T-cell (primary cell): Measurements from ENCODE around the gene HNRNPA2B1. TPM values are rescaled to one million over a fixed set of nuclear protein-coding genes. Genes with fewer than 3 reads are reported as not detected.

Experiments
- ATAC-seq, 4 experiments: fragments of 200-7000 bp in 3 of 4; fragments of 150-1000 bp in 1 of 4; cut with Tn5 transposase; replicated peaks in 1 of 4; 1 replicate in 3 of 4; 2 replicates in 1 of 4; pipeline ENCODE4 v1.10.0; 2021; ENCODE audit warnings: moderate library complexity in 3 of 4, mild to moderate bottlenecking in 2 of 4, moderate number of reproducible peaks in 1 of 4
- CTCF ChIA-PET, 2 donors: fragments of 300-600 bp; sonication (Branson Sonifier 250); formaldehyde crosslinking; loops; one replicate each; lab custom pipeline; 2022; ENCODE audit warnings: antibody characterized with exemption in 2 of 2; lab: Charles Lee
- POLR2A ChIA-PET, 2 donors: fragments of 300-600 bp; sonication (Branson Sonifier 250); formaldehyde crosslinking; loops; one replicate each; lab custom pipeline; 2022; ENCODE audit warnings: antibody characterized with exemption in 2 of 2; lab: Charles Lee
- DNase-seq, 35 experiments: peaks; one replicate each; pipeline versions ENCODE4 v3.0.0 to v3.0.0-alpha.2; 2013 to 2023
- H3K27ac ChIP-seq: one replicate; pipeline ENCODE4 v1.5.1; 2013; ENCODE audit warnings: low read length
- H3K27me3 ChIP-seq, 2 experiments: replicated peaks in 1 of 2; 1 replicate in 1 of 2; 2 replicates in 1 of 2; pipeline versions ENCODE4 v1.6.1 to v1.7.0; 2013; ENCODE audit warnings: low read length in 1 of 2, mixed read lengths in 1 of 2; ENCODE audit not compliant: control insufficient read depth in 2 of 2, insufficient read depth in 2 of 2; ENCODE audit errors: extremely low read depth in 1 of 2
- H3K36me3 ChIP-seq, 2 donors: 1 replicate in 1 of 2; 2 replicates in 1 of 2; pipeline versions ENCODE4 v1.6.1 to v1.7.0; 2013; ENCODE audit warnings: low read length in 1 of 2; ENCODE audit not compliant: control insufficient read depth in 2 of 2, insufficient read depth in 1 of 2; ENCODE audit errors: extremely low read depth in 1 of 2
- H3K4me1 ChIP-seq, 2 experiments: 1 replicate in 1 of 2; 2 replicates in 1 of 2; pipeline versions ENCODE4 v1.6.1 to v1.7.0; 2013; ENCODE audit warnings: low read length in 2 of 2, mixed read lengths in 1 of 2; ENCODE audit not compliant: insufficient read depth in 2 of 2, control insufficient read depth in 1 of 2; ENCODE audit errors: extremely low read depth in 1 of 2
- H3K4me3 ChIP-seq, 2 donors: 1 replicate in 1 of 2; 2 replicates in 1 of 2; pipeline versions ENCODE4 v1.5.1 to v1.7.0; 2013; ENCODE audit warnings: mild to moderate bottlenecking in 2 of 2, low read length in 1 of 2, moderate library complexity in 1 of 2; ENCODE audit not compliant: control insufficient read depth in 1 of 2; ENCODE audit errors: extremely low read depth in 1 of 2
- H3K9me3 ChIP-seq: 2 replicates; pipeline ENCODE4 v1.7.0; 2013
- H3K27ac Mint-ChIP-seq, 2 donors: one replicate each; pipeline ENCODE4 v1.8.0; 2020 to 2021; ENCODE audit warnings: mild to moderate bottlenecking in 2 of 2, mixed read lengths in 2 of 2
- H3K27me3 Mint-ChIP-seq, 2 donors: one replicate each; pipeline ENCODE4 v1.8.0; 2021 to 2022; ENCODE audit warnings: mixed read lengths in 2 of 2
- H3K36me3 Mint-ChIP-seq: one replicate; pipeline ENCODE4 v1.8.0; 2021; ENCODE audit warnings: mixed read lengths
- H3K4me1 Mint-ChIP-seq, 3 donors: one replicate each; pipeline ENCODE4 v1.8.0; 2020 to 2022; ENCODE audit warnings: mixed read lengths in 3 of 3, mild to moderate bottlenecking in 1 of 3
- H3K4me3 Mint-ChIP-seq, 3 donors: one replicate each; pipeline ENCODE4 v1.8.0; 2020 to 2022; ENCODE audit warnings: mild to moderate bottlenecking in 3 of 3, mixed read lengths in 3 of 3, moderate library complexity in 3 of 3
- H3K9me3 Mint-ChIP-seq, 3 donors: one replicate each; pipeline ENCODE4 v1.8.0; 2020 to 2022; ENCODE audit warnings: mixed read lengths in 3 of 3
- WGBS: methylation state at CpG from one replicate; pipeline ENCODE4 v1.1.5; 2013; ENCODE audit warnings: missing lambda C conversion rate; ENCODE audit not compliant: insufficient coverage; 5-methylcytosine and 5-hydroxymethylcytosine counted together
- total RNA-seq, 35 experiments: library from RNA in 6 of 35; stranded (reverse) in 6 of 35; fragments of 120-200 nt in 1 of 35; gene quantifications; one replicate each; pipeline versions ENCODE4 v1.2.1 to v1.2.4 and lab custom pipeline; 2013 to 2026

The HNRNPA2B1 gene
- total RNA-seq: 100 to 1,000 TPM; 388 to 478 (median 411) TPM
- total RNA-seq (2013): 238 TPM
- total RNA-seq (lab: John Stamatoyannopoulos, UW): 374 to 1,296 (median 648) reads per million in 29 experiments

DNA sequence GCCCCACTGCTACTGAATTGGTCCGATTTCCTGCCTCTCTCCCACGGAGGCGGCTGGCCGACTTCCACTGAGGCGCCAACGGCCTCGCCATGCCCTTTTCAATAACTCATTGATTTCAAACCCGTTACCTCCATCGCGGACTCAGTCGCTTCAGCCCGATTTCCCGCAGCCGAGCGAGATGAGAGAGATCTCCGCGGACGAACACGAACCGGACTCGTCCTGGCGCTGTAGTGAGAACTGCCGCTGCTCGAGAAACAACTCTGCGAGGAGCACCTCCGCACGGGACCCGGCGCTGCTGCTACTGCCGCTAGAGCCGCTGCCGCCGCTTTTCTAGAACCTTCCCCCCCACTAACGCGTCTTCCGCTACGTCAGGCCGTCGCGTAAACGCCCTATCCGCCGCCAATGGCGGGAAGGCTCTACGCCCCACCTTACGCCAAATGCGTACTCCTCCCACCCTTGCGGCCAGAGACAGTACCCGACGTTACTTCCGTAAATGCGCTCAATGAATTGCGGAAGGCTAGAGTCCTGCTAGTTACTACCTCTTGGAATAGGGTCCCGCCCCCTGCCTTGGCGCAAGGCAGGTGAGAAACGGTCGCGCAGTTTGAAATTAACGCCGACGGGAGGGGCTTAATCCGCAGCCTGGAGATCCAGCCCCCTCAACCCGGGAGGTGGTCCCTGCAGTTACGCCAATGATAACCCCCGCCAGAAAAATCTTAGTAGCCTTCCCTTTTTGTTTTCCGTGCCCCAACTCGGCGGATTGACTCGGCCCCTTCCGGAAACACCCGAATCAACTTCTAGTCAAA lies at the start of gene HNRNPA2B1:
Gene HNRNPA2B1 (minus strand): TSS at position 303 of the 803 bp plus-strand sequence. CDS start 169 bp downstream, at position 134.
- Mint-ChIP-seq H3K4me1 (peaks cover 50 to 74% (median 51%) of the 10 kb centered on the region in 3 donors), H3K9me3 (no peaks in the 10 kb centered on the region), H3K36me3 (peaks cover 45% of the 10 kb centered on the region), H3K27me3 (peaks cover 0 to 2% of the 10 kb centered on the region in 2 donors), H3K27ac (peak within 1 kb of the TSS; percentile 99 to 100), H3K4me3 (peak within 1 kb of the TSS; percentile 96 to 100 (median 100))
- peak; percentile 96 to 100 (median 98) for DNase-seq
- under 1% methylated on average over 69 of the region's 71 CpGs for WGBS
- peak; percentile 68 to 76 (median 71) for ATAC-seq
- Histone ChIP-seq H3K9me3 (no peaks in the 10 kb centered on the region), H3K27me3 (no peaks in the 10 kb centered on the region), H3K4me3 (peak within 1 kb of the TSS; percentile 95 to 97), H3K36me3 (peaks cover 6 to 24% of the 10 kb centered on the region in 2 donors), H3K4me1 (peaks cover 19 to 56% of the 10 kb centered on the region in 2 experiments), H3K27ac (peak within 1 kb of the TSS; percentile 99)
- CTCF ChIA-PET: interaction anchor here in 1 of 2 donors (0.6 to 4.5 kb wide), 7 partner anchors 9 to 171 kb away, joined by 3 to 50 read pairs (median 3); no protein-coding TSS in a partner anchor
- POLR2A ChIA-PET: interaction anchor here (0.6 to 4.3 kb wide), 11 partner anchors 9 to 1075 kb away, joined by 3 to 58 read pairs (median 4); partner anchors contain the start of gene CYCS (in 1 of the 2)

- peaks cover 0 to 4% of the 10 kb centered on the region in 2 experiments for H3K27me3 ChIP-seq
- no peak for ATAC-seq
- H3K27ac ChIP-seq: no peak overlapping the region
- no peak overlapping the region for H3K4me3 ChIP-seq
- Mint-ChIP-seq H3K4me3 (no peak overlapping the region), H3K27me3 (no peaks in the 10 kb centered on the region), H3K4me1 (peaks cover 0 to 4% (median 2%) of the 10 kb centered on the region in 3 donors), H3K27ac (peak overlapping the region in 1 of 2 donors; percentile 25), H3K36me3 (no peaks in the 10 kb centered on the region), H3K9me3 (no peaks in the 10 kb centered on the region)
- 65% methylated on average over 10 of the region's 12 CpGs for WGBS
- peak in 4 of 35 experiments; percentile 0 to 7 (median 0) for DNase-seq
- CTCF ChIA-PET: no interaction called here
- POLR2A ChIA-PET: no interaction called here
- H3K9me3 ChIP-seq: no peaks in the 10 kb centered on the region
- H3K36me3 ChIP-seq: no peaks in the 10 kb centered on the region
- H3K4me1 ChIP-seq: peaks cover 0 to 3% of the 10 kb centered on the region in 2 experiments
These were observed 49.7 kb upstream of the HNRNPA2B1 start for GRCh38 chr7:26250239-26250638.

DNA sequence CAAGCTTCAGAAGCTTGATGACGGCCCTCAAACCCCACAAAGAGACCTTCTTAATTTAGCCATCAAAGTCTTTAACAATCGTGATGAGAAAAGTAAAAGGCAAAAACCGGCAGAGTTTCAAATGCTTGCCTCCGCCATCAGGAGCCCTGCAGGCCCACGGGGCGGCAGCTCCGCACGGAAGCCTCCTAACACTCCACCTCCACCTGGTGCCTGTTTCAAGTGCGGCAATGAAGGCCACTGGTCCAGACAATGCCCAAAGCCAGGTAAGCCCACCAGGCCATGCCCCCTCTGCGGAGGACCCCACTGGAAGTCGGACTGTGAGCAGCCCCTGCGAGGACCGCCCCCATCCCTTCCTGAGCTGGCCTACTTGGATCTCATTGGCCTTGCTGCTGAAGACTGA lies 44.6 kb upstream of the HNRNPA2B1 start:
- H3K9me3 Mint-ChIP-seq: no peaks in the 10 kb centered on the region
- Histone ChIP-seq H3K36me3 (no peaks in the 10 kb centered on the region), H3K4me3 (no peak overlapping the region), H3K4me1 (peaks cover 0 to 1% of the 10 kb centered on the region in 2 experiments), H3K27ac (no peak overlapping the region), H3K9me3 (no peaks in the 10 kb centered on the region), H3K27me3 (peaks cover 0 to 15% of the 10 kb centered on the region in 2 experiments)
- POLR2A ChIA-PET: interaction anchor here in 1 of 2 donors (0.7 kb wide), 1 partner anchor 424 kb away, joined by 4 read pairs; no protein-coding TSS in a partner anchor
- H3K4me3 Mint-ChIP-seq: no peak overlapping the region
- peaks cover 0 to 5% of the 10 kb centered on the region in 2 donors for H3K27me3 Mint-ChIP-seq
- WGBS: 95% methylated on average over 8 of the region's 13 CpGs
- CTCF ChIA-PET: no interaction called here
- DNase-seq: no peak
- no peaks in the 10 kb centered on the region for H3K36me3 Mint-ChIP-seq
- H3K27ac Mint-ChIP-seq: no peak overlapping the region
- no peak for ATAC-seq
- peaks cover 0 to 3% (median 1%) of the 10 kb centered on the region in 3 donors for H3K4me1 Mint-ChIP-seq

- CTCF ChIA-PET: no interaction called here
- ATAC-seq (no peak), DNase-seq (no peak)
- Mint-ChIP-seq H3K9me3 (no peaks in the 10 kb centered on the region), H3K36me3 (no peaks in the 10 kb centered on the region), H3K27me3 (peaks cover 4 to 9% of the 10 kb centered on the region in 2 donors), H3K27ac (no peak overlapping the region), H3K4me3 (no peak overlapping the region), H3K4me1 (no peaks in the 10 kb centered on the region)
- Histone ChIP-seq H3K27ac (no peak overlapping the region), H3K4me3 (no peak overlapping the region), H3K9me3 (no peaks in the 10 kb centered on the region), H3K36me3 (no peaks in the 10 kb centered on the region), H3K27me3 (peaks cover 0 to 6% of the 10 kb centered on the region in 2 experiments), H3K4me1 (no peaks in the 10 kb centered on the region)
- POLR2A ChIA-PET: no interaction called here
- no CpG with 5 or more reads among the region's 3 CpGs for WGBS
These were observed 37.5 kb upstream of the HNRNPA2B1 start for GRCh38 chr7:26238032-26238431.

GRCh38 chr7:26237035-26237807 lies 36.7 kb upstream of the HNRNPA2B1 start:
- no peaks in the 10 kb centered on the region for H3K36me3 ChIP-seq
- Mint-ChIP-seq H3K9me3 (no peaks in the 10 kb centered on the region), H3K36me3 (no peaks in the 10 kb centered on the region), H3K27ac (no peak overlapping the region), H3K4me3 (no peak overlapping the region), H3K27me3 (peaks cover 4 to 9% of the 10 kb centered on the region in 2 donors), H3K4me1 (no peaks in the 10 kb centered on the region)
- no peak overlapping the region for H3K27ac ChIP-seq
- ChIA-PET POLR2A (no interaction called here), CTCF (no interaction called here)
- H3K9me3 ChIP-seq: no peaks in the 10 kb centered on the region
- H3K4me3 ChIP-seq: no peak overlapping the region
- peaks cover 0 to 6% of the 10 kb centered on the region in 2 experiments for H3K27me3 ChIP-seq
- no peaks in the 10 kb centered on the region for H3K4me1 ChIP-seq
- DNase-seq (no peak), ATAC-seq (no peak)
- WGBS: no CpG with 5 or more reads among the region's 6 CpGs

- H3K4me3 Mint-ChIP-seq: no peak overlapping the region
- no peaks in the 10 kb centered on the region for H3K27me3 ChIP-seq
- no peak overlapping the region for H3K27ac Mint-ChIP-seq
- no peaks in the 10 kb centered on the region for H3K36me3 Mint-ChIP-seq
- no peak overlapping the region for H3K4me3 ChIP-seq
- H3K27me3 Mint-ChIP-seq: peaks cover 3 to 9% of the 10 kb centered on the region in 2 donors
- CTCF ChIA-PET: no interaction called here
- POLR2A ChIA-PET: no interaction called here
- no peaks in the 10 kb centered on the region for H3K9me3 ChIP-seq
- DNase-seq (no peak), ATAC-seq (no peak)
- no peak overlapping the region for H3K27ac ChIP-seq
- no peaks in the 10 kb centered on the region for H3K9me3 Mint-ChIP-seq
- no peaks in the 10 kb centered on the region for H3K4me1 ChIP-seq
- H3K36me3 ChIP-seq: no peaks in the 10 kb centered on the region
- no peaks in the 10 kb centered on the region for H3K4me1 Mint-ChIP-seq
- WGBS: 69% methylated on average over 5 of the region's 5 CpGs
These were observed 33.5 kb upstream of the HNRNPA2B1 start for GRCh38 chr7:26233902-26234511.
